DMS53 treated with DMSO at 0.1 percent for 48 hours (cell line): Measurements from ENCODE around the gene MORF4L2.
A peak's percentile ranks its signal among the peaks of the same experiment; 100 is the strongest.

Source experiments
- DNase-seq: peaks from one replicate; lab custom pipeline; 2025; ENCODE audit not compliant: unreplicated experiment; lab: John Stamatoyannopoulos, UW

MORF4L2 gene

GRCh38 chrX:103686199-103687072, at the start of gene MORF4L2:
MORF4L2 (minus strand) TSS chrX:103686699; CDS start chrX:103677027, 9,672 bp downstream.
- DNase-seq = peak; percentile 96

- no peak for DNase-seq
These were observed 47.7 kb upstream of the MORF4L2 start for GRCh38 chrX:103734125-103734760.

DNA sequence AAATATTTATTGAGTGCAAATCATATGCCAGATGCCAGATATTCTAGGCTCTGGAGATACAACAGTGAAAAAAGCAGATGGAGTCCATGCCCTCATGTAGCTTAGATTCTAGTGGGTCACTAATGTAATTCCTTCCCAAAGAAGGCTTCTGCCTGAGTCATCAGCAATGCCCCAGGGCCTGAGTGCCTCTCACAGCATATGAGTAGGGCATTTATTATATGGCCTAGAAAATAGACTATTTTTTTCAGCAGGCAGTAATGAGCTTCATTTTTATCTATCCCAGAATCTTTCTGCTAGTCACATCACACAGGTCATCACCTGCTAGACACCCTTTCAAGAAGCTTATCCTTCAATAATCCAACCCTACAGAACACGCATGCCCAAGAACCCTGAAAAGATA, 46.5 kb upstream of the MORF4L2 start:
- DNase-seq = no peak

DNA sequence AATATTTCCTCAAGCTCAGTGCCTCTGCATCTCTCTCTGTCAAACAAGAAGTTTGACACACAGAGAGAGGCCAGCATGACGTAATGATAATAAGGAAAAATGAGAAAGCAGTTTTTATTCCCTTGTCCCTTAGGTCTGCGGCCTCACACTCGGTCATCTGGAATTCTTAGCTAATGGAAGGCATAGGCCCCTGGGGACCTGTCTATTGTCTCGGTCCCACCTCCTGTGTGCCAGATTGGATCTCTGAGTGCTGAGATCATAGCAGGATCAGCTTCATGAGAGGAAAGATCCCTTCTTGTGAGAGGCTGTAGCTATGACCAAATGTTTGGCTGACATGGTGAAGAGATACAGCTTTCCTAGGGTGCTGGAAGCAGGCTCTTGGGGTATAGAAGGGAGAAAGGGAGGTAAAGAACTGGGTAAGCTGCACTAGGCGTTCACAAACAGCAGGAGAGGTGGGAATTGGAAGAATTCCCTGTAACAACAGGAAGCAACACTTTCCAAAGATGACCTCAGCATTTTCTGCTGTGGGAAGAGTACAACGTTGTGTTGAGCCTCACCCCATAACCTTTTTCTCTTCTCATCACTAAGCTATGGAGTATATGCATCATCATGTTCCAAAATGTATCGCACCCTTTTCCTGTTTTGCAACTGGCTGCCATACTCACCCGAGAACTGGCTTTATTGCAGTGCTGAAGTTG, 44.4 kb upstream of the MORF4L2 start:
- DNase-seq = no peak

GRCh38 chrX:103730147-103730795, 43.8 kb upstream of the MORF4L2 start:
- no peak for DNase-seq

DNA sequence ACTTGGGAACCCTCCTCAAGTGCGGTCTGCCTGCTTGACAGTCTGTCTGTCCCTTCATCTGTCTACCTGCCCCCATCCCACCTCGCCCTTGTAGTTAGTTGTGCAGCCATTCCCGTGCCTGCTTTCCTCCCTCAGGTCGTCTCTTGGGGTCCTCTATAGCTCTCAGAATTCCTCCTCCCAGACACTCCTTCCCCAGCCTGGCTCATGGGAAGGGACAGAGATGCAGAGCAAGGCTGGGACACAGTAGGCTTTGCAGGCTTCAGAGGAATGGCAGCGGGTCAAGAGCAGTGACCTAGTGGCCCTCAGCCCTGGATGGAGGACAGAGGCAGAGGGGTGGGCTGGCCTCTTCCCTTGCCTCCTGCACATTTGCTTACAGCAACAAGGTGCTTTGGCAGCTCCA, 42.5 kb upstream of the MORF4L2 start:
- no peak for DNase-seq

DNA sequence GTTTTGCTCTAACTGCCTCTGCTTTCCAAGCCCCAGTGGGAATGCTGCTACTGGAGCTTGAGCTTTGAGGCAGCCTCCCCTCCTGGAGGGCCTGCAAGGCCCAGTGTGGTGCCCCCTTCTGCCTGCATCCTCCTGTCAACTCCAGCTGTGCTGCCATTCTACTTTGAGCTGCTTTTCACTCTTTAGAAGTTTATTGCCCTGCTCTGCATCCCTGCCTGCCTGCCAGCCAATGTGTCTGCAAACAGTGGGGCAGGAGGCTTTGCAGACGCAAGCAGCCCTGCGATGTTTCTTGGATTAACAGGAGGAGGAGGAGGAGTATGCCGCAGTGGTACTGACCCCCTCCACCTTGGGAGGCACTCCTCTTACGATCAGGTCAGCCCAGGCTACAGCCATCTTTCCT, 40.6 kb upstream of the MORF4L2 start:
- DNase-seq = no peak

- no peak for DNase-seq
These were observed 40.0 kb upstream of the MORF4L2 start for GRCh38 chrX:103726477-103726876.

DNA sequence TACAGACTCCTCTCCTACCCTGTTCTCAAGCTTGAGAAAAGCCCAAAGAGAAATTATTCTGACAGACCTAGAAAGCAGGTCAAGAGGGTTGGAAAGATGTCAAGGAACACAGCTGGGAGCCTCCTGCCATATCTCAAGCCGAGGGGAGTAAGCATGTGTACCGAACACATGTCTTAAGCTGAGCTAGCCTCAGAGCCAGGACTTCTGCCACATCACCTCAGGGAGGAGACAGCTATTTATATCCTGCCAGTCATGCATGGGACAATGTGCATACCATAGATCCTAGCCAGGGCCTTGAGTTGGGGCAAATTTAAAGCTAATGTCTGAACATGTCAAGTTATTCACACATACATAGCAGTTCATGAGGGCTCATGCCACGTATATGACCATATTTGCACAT, 36.0 kb upstream of the MORF4L2 start:
- no peak for DNase-seq

GRCh38 chrX:103718120-103718519, 31.6 kb upstream of the MORF4L2 start:
- DNase-seq = no peak

GRCh38 chrX:103716962-103717361, 30.5 kb upstream of the MORF4L2 start:
- no peak for DNase-seq

DNA sequence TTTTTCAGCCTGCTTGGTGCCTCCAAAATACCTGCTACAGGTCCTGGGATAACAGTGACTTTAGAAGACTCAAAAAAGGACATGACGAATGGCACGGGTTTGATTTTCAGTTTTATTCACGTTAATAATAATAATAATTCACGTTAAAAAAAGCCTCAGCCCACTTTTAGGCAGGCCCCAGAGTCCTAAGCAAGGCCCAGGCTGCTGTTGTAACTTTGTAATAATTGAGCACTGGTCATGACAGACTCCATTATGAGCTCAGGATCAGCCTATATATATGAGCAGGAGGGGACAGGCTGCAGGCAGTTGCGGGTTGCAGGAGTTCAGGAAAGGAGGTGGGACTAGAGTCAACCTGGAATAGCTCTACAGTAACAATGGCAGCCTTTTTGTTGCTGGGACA, 24.1 kb upstream of the MORF4L2 start, which contains the start of gene TMEM31:
Gene TMEM31, plus strand, starts transcription at position 301 of the 400 bp plus-strand sequence. CDS start 1,350 bp downstream, outside the sequence.
- DNase-seq = no peak

- no peak for DNase-seq
These were observed 18.4 kb upstream of the MORF4L2 start for GRCh38 chrX:103704863-103705262.

GRCh38 chrX:103699243-103699642, 12.7 kb upstream of the MORF4L2 start:
- DNase-seq = no peak

DNA sequence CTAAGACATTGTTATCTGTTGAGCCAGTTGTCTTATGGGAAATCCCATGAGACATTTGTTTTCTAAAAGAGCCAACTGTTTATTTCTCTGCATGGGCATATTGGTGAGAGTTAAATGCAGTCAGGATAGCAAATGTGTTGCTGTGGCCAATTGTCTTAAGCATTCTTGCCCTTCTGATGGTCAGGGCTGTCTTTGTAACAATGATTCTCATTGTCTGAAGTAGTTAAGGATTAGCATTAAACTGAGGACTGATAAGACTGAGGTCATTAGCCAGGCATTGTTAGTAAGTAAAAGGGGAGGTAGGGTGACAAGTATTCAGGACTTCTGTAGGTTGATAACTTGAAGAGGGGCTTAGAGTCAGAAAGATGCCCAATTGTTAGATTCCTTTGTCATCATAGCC, 11.2 kb upstream of the MORF4L2 start:
- no peak for DNase-seq

GRCh38 chrX:103691059-103691458, 4.6 kb upstream of the MORF4L2 start:
- DNase-seq = no peak

DNA sequence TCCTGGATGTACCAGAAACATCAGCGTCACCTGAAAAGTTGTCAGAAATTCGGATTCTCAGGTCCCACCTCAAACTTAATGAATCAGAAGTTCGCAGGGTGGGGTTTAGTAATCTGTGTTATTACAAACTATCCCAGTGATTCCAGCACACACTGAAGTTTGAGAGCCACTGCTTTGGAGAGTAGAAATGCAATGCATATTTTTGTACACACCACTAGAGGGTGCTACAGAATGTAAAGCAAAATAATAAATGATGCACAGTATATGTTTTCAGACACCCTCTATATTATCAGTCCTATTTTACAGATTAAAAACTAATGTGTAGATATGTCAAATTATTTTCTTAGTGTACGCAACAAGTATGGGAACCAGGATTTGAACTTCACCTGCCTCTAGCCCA, 2.4 kb upstream of the MORF4L2 start:
- peak; percentile 56 for DNase-seq

- peak; percentile 58 for DNase-seq
These were observed 1.2 kb upstream of the MORF4L2 start for GRCh38 chrX:103687696-103688201.

DNA sequence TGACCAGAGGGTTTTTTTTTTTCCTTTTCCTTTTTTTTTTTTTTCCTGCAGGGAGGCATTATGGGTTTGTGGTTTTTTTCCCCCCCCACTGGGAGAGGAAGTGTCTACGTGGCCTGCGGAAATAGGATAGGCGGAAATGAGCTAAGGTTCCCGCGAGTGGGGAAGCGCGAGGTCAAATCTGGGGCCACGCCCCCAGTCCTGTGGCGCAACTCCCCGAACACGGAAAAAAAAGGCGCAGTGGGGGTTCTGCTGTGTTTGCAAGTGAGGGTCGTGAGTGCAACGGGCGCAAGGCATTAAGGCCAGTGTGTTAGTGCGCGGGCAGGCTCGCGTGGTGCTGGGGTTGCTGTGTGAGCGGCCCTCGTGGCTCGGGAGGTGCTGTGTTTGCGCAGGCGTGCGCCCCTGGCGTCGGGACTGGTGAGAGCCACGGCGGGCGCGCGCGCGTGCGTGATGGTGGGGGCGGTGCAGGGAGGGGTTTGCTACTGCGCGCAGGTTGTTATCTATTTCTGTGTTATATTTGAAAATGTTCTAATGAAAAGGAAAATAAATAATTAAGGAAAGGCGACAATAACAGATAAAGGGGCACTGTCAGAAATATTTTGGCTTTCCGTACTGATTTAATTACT, 685 bp upstream of the MORF4L2 start:
- DNase-seq = peak; percentile 78

DNA sequence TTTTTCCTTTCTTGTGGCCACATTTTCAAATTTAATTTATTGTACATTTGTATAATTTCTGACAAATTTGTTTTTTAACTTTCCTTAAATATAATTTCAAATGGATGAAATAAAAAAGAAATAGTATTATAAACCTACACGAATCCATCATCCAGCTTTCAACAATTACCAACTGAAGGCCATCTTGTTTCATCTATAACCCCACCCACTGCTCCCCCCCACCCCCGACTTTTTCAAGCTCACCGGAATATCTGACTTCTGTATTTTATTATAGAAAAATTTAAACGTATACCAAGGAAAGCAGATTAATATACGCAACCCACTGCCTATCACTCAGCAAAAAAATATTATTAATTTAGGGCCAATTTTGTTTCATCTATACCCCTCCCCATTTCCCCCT, 1.1 kb downstream of the MORF4L2 start:
- no peak for DNase-seq

DNA sequence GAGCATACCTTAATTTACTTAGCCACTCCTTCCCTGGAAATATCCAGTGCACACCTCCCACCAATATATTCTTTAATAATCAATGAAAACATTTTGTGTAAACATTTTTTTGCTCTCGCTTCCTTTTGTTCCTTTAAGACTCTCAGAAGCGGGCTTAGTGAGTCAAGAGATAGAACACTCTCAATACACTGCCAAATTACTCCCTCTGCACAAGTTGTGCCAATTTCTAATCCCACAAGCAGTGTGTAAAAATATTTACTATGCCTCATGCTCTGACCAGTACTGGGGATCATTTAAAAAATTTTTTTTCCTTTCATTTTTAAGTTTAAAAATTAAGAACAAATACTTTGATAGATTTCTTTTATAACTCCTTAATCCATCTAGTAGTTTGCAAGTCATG, 5.1 kb downstream of the MORF4L2 start:
- no peak for DNase-seq
